HG03460 (cell line): ENCODE data around the gene FIBIN.
"Not testable (repeated sequence)": the region's sequence is repeated elsewhere in the genome, so short reads cannot be mapped to it uniquely, and the experiment has no call there.

Experiments
- ATAC-seq: cut with Tn5 transposase; IDR thresholded peaks from one replicate; pipeline ENCODE4 v1.9.1; 2021; ENCODE audit not compliant: unreplicated experiment

FIBIN gene

GRCh38 chr11:26976389-26976788, 17.5 kb upstream of the FIBIN start:
- ATAC-seq: no peak

- ATAC-seq: not testable (repeated sequence)
Measured at GRCh38 chr11:26977209-26977608, 16.7 kb upstream of the FIBIN start.

- no peak for ATAC-seq
Measured at GRCh38 chr11:26983645-26984044, 10.3 kb upstream of the FIBIN start.

GRCh38 chr11:26985470-26985869, 8.4 kb upstream of the FIBIN start:
- no peak for ATAC-seq

- no peak for ATAC-seq
Measured at GRCh38 chr11:26985943-26986342, 8.0 kb upstream of the FIBIN start.

GRCh38 chr11:26987272-26987671, 6.6 kb upstream of the FIBIN start:
- ATAC-seq: no peak

- no peak for ATAC-seq
Measured at GRCh38 chr11:26987731-26988130, 6.2 kb upstream of the FIBIN start.

GRCh38 chr11:26992031-26992541, 1.8 kb upstream of the FIBIN start:
- ATAC-seq: no peak

GRCh38 chr11:26994631-26995095, 751 bp downstream of the FIBIN start:
- no peak for ATAC-seq

- ATAC-seq: no peak
Measured at GRCh38 chr11:26995701-26996460, 2.0 kb downstream of the FIBIN start.

- ATAC-seq: no peak
Measured at GRCh38 chr11:26997378-26997777, 3.5 kb downstream of the FIBIN start.

GRCh38 chr11:27001136-27001730, 7.3 kb downstream of the FIBIN start:
- ATAC-seq: not testable (repeated sequence)

- ATAC-seq: no peak
Measured at GRCh38 chr11:27002431-27002830, 8.5 kb downstream of the FIBIN start.

GRCh38 chr11:27002838-27003237, 8.9 kb downstream of the FIBIN start:
- no peak for ATAC-seq

- no peak for ATAC-seq
Measured at GRCh38 chr11:27004103-27004502, 10.2 kb downstream of the FIBIN start.

GRCh38 chr11:27008811-27009535, 15.1 kb downstream of the FIBIN start:
- ATAC-seq: no peak

GRCh38 chr11:27011560-27012233, 17.8 kb downstream of the FIBIN start:
- no peak for ATAC-seq

GRCh38 chr11:27012234-27012921, 18.5 kb downstream of the FIBIN start:
- ATAC-seq: no peak

GRCh38 chr11:27013781-27014361, 20.0 kb downstream of the FIBIN start:
- no peak for ATAC-seq

GRCh38 chr11:27018902-27019529, 25.1 kb downstream of the FIBIN start:
- no peak for ATAC-seq
